Upper lobe of left lung (tissue), 6 donors: ENCODE data around the gene UTP25. TPM values are rescaled to one million over a fixed set of nuclear protein-coding genes. Genes with fewer than 3 reads are reported as not detected.
"Not testable (repeated sequence)": the region's sequence is repeated elsewhere in the genome, so short reads cannot be mapped to it uniquely, and the experiment has no call there.

Experiments used
- ATAC-seq, 2 donors: fragments of 200-7000 bp; cut with Tn5 transposase; one replicate each; pipeline ENCODE4 v1.9.1; 2022; ENCODE audit warnings: mild to moderate bottlenecking in 2 of 2, moderate library complexity in 2 of 2; ENCODE audit not compliant: low FRiP score in 2 of 2
- DNase-seq, 2 donors: peaks; one replicate each; pipeline ENCODE4 v3.0.0-alpha.2; 2019 to 2020
- H3K27ac ChIP-seq, 4 donors: fragments of 200-600 bp; sonication (generic); one replicate each; pipeline ENCODE4 v1.5.1; 2016 to 2019
- H3K27me3 ChIP-seq, 4 donors: fragments of 200-600 bp; sonication (generic); one replicate each; pipeline ENCODE4 v1.5.1; 2017 to 2019
- H3K36me3 ChIP-seq, 4 donors: fragments of 200-600 bp; sonication (generic); one replicate each; pipeline ENCODE4 v1.5.1; 2016 to 2019
- H3K4me1 ChIP-seq, 4 donors: fragments of 200-600 bp; sonication (generic); one replicate each; pipeline ENCODE4 v1.5.1; 2018 to 2019
- H3K4me3 ChIP-seq, 4 donors: fragments of 200-600 bp; sonication (generic); one replicate each; pipeline ENCODE4 v1.5.1; 2017 to 2019; ENCODE audit warnings: mild to moderate bottlenecking in 2 of 4, moderate library complexity in 1 of 4
- H3K9me3 ChIP-seq, 4 donors: fragments of 200-600 bp; sonication (generic); one replicate each; pipeline ENCODE4 v1.5.1; 2018 to 2019
- EP300 ChIP-seq, 4 donors: sonication (generic); formaldehyde crosslinking; IDR thresholded peaks; one replicate each; pipeline ENCODE4 v1.5.1; 2017; ENCODE audit warnings: antibody characterized with exemption in 4 of 4, control low read depth in 2 of 4
- POLR2A ChIP-seq, 4 donors: fragments of 450-650 bp; IDR thresholded peaks; one replicate each; pipeline ENCODE4 v1.5.1; 2016 to 2017; ENCODE audit warnings: antibody characterized with exemption in 4 of 4, mild to moderate bottlenecking in 2 of 4
- POLR2AphosphoS5 ChIP-seq, 2 donors: sonication (generic); formaldehyde crosslinking; IDR thresholded peaks; one replicate each; pipeline ENCODE4 v1.5.1; 2017; ENCODE audit warnings: antibody characterized with exemption in 2 of 2
- WGBS, 2 donors: methylation state at CpG; one replicate each; pipeline ENCODE4 v1.1.5; 2017 to 2018; 5-methylcytosine and 5-hydroxymethylcytosine counted together
- total RNA-seq, 6 donors: library from RNA; depleted of rRNA in 4 of 6; stranded (reverse); fragments of >200 nt in 4 of 6; gene quantifications; one replicate each; pipeline versions ENCODE4 v1.1.0 to v1.2.1, GENCODE V29; 2016 to 2021
- TF ChIP-seq, protein P1 (sequence below), 6 experiments: fragments of 450-650 bp in 4 of 6; fragments of 200-600 bp in 2 of 6; sonication (generic) in 2 of 6; IDR thresholded peaks; one replicate each; pipeline ENCODE4 v1.5.1; 2016 to 2019; ENCODE audit warnings: antibody characterized with exemption in 6 of 6
- donor health status: DM: no; HTN: no; CAD: no; lungs with moderate emphysema.
- donor health status: DM: no; HTN: yes; CAD: no; lungs with severe emphysema.

UTP25 gene
- total RNA-seq, 6 donors from 2014 or later: 2.4 to 9.4 (median 7.9) TPM

GRCh38 chr1:209895709-209896108, 67.9 kb downstream of the UTP25 start:
- WGBS, 2 donors: 53 to 65% methylated on average over 4 of the region's 4 CpGs

GRCh38 chr1:209896346-209896745, 68.6 kb downstream of the UTP25 start:
- H3K9me3 ChIP-seq: no peaks in the 10 kb centered on the region
- 80 to 85% methylated on average over 4 of the region's 4 CpGs for WGBS, 2 donors
- no peaks in the 10 kb centered on the region for H3K4me1 ChIP-seq
- no peaks in the 10 kb centered on the region for H3K27me3 ChIP-seq
- no peak for ATAC-seq
- no peak overlapping the region for H3K27ac ChIP-seq
- no peak for DNase-seq
- TF ChIP-seq EP300 (IDR thresholded peaks at IDR 0.05) (no peak), POLR2A (IDR thresholded peaks at IDR 0.05) (no peak), POLR2AphosphoS5 (IDR thresholded peaks at IDR 0.05) (no peak)
- TF ChIP-seq, protein P1, sequence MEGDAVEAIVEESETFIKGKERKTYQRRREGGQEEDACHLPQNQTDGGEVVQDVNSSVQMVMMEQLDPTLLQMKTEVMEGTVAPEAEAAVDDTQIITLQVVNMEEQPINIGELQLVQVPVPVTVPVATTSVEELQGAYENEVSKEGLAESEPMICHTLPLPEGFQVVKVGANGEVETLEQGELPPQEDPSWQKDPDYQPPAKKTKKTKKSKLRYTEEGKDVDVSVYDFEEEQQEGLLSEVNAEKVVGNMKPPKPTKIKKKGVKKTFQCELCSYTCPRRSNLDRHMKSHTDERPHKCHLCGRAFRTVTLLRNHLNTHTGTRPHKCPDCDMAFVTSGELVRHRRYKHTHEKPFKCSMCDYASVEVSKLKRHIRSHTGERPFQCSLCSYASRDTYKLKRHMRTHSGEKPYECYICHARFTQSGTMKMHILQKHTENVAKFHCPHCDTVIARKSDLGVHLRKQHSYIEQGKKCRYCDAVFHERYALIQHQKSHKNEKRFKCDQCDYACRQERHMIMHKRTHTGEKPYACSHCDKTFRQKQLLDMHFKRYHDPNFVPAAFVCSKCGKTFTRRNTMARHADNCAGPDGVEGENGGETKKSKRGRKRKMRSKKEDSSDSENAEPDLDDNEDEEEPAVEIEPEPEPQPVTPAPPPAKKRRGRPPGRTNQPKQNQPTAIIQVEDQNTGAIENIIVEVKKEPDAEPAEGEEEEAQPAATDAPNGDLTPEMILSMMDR (IDR thresholded peaks at IDR 0.05): no peak
- no peaks in the 10 kb centered on the region for H3K36me3 ChIP-seq
- no peak overlapping the region for H3K4me3 ChIP-seq

More at GRCh38 chr1:209895709-209896108, 67.9 kb downstream of the UTP25 start:
- DNase-seq (no peak), ATAC-seq (no peak)
- TF ChIP-seq, protein P1 (IDR thresholded peaks at IDR 0.05): no peak
- no peak for TF ChIP-seq POLR2A (IDR thresholded peaks at IDR 0.05)
- no peak for TF ChIP-seq POLR2AphosphoS5 (IDR thresholded peaks at IDR 0.05)
- no peak for TF ChIP-seq EP300 (IDR thresholded peaks at IDR 0.05)
- H3K4me1 ChIP-seq: no peaks in the 10 kb centered on the region
- H3K36me3 ChIP-seq: no peaks in the 10 kb centered on the region
- no peaks in the 10 kb centered on the region for H3K9me3 ChIP-seq
- H3K27me3 ChIP-seq: no peaks in the 10 kb centered on the region
- no peak overlapping the region for H3K4me3 ChIP-seq
- H3K27ac ChIP-seq: no peak overlapping the region

DNA sequence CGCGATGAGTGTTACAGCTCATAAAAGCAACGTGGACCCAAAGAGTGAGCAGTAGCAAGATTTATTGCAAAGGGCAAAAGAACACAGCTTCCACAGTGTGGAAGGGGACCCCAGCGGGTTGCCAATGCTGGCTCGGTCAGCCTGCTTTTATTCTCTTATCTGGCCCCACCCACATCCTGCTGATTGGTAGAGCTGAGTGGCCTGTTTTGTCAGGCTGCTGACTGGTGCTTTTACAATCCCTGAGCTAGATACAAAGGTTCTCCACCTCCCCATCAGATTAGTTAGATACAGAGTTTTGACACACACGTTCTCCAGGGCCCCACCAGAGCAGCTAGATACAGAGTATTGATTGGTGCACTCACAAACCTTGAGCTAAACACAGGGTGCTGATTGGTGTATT, 70.5 kb downstream of the UTP25 start:
- H3K4me1 ChIP-seq, ATAC-seq, H3K36me3 ChIP-seq, H3K27ac ChIP-seq, H3K4me3 ChIP-seq, DNase-seq, H3K9me3 ChIP-seq, H3K27me3 ChIP-seq: not testable (repeated sequence)
- 77 to 89% methylated on average over 6 of the region's 6 CpGs for WGBS, 2 donors

DNA sequence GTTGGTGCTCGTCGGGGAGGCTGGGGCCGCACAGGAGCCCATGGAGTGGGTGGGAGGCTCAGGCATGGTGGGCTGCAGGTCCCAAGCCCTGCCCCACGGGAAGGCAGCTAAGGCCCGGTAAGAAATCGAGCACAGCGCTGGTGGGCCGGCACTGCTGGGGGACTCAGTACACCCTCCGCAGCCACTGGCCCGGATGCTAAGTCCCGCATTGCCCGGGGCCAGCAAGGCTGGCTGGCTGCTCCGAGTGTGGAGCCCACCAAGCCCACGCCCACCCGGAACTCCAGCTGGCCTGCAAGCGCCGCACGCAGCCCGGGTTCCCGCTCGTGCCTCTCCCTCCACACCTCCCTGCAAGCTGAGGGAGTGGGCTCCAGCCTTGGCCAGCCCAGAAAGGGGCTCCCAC, 71.1 kb downstream of the UTP25 start:
- H3K27ac ChIP-seq, H3K27me3 ChIP-seq, H3K36me3 ChIP-seq, H3K4me1 ChIP-seq, H3K9me3 ChIP-seq, ATAC-seq, H3K4me3 ChIP-seq: not testable (repeated sequence)
- peak in 1 of 2 donors; percentile 76 for DNase-seq
- 91 to 93% methylated on average over 9 to 18 of the region's 21 CpGs for WGBS, 2 donors

- Histone ChIP-seq H3K27ac (no peak overlapping the region), H3K9me3 (no peaks in the 10 kb centered on the region), H3K4me3 (no peak overlapping the region), H3K4me1 (no peaks in the 10 kb centered on the region), H3K27me3 (no peaks in the 10 kb centered on the region), H3K36me3 (no peaks in the 10 kb centered on the region)
- TF ChIP-seq POLR2A (IDR thresholded peaks at IDR 0.05): no peak
- no peak for TF ChIP-seq EP300 (IDR thresholded peaks at IDR 0.05)
- no peak for TF ChIP-seq POLR2AphosphoS5 (IDR thresholded peaks at IDR 0.05)
- TF ChIP-seq, protein P1 (IDR thresholded peaks at IDR 0.05): no peak
- DNase-seq: no peak
- 65 to 73% methylated on average over 3 of the region's 3 CpGs for WGBS, 2 donors
- no peak for ATAC-seq
These were observed 72.2 kb downstream of the UTP25 start for GRCh38 chr1:209899948-209900347.

GRCh38 chr1:209900734-209901133, 73.0 kb downstream of the UTP25 start:
- ATAC-seq: no peak
- WGBS, 2 donors: 94 to 95% methylated on average over 1 of the region's 1 CpG
- H3K36me3 ChIP-seq: no peaks in the 10 kb centered on the region
- TF ChIP-seq POLR2A (IDR thresholded peaks at IDR 0.05): no peak
- no peak for TF ChIP-seq POLR2AphosphoS5 (IDR thresholded peaks at IDR 0.05)
- no peak for TF ChIP-seq EP300 (IDR thresholded peaks at IDR 0.05)
- TF ChIP-seq, protein P1 (IDR thresholded peaks at IDR 0.05): no peak
- no peak overlapping the region for H3K4me3 ChIP-seq
- no peak overlapping the region for H3K27ac ChIP-seq
- H3K9me3 ChIP-seq: no peaks in the 10 kb centered on the region
- H3K27me3 ChIP-seq: no peaks in the 10 kb centered on the region
- no peaks in the 10 kb centered on the region for H3K4me1 ChIP-seq
- no peak for DNase-seq
